Astrocyte (in vitro differentiated cells and primary cell): ENCODE data around the gene ATXN1. TPM values are rescaled to one million over a fixed set of nuclear protein-coding genes. Genes with fewer than 3 reads are reported as not detected.

Experiments used
- DNase-seq: peaks from one replicate; pipeline ENCODE4 v3.0.0-alpha.2; 2010; ENCODE audit warnings: low read depth
- FAIRE-seq: peaks from 2 replicates; lab custom pipeline; 2011; peaks lifted over from hg19 to GRCh38; lab: Jason Lieb, UNC
- H2AFZ ChIP-seq: 2 replicates; pipeline ENCODE4 v1.6.0; 2012; ENCODE audit warnings: low read depth, low read length, inconsistent platforms
- H3K27ac ChIP-seq: 2 replicates; pipeline ENCODE4 v1.5.1; 2011; ENCODE audit warnings: low read depth, low read length, inconsistent platforms
- H3K27me3 ChIP-seq: 2 replicates; pipeline ENCODE4 v1.6.0; 2011; ENCODE audit warnings: low read length, inconsistent platforms; ENCODE audit not compliant: insufficient read depth
- H3K36me3 ChIP-seq: 2 replicates; pipeline ENCODE4 v1.5.1; 2011; ENCODE audit warnings: low read length, inconsistent platforms; ENCODE audit not compliant: insufficient read depth
- H3K4me1 ChIP-seq: 2 replicates; pipeline ENCODE4 v1.5.1; 2011; ENCODE audit warnings: low read length, inconsistent platforms; ENCODE audit not compliant: insufficient read depth
- H3K4me2 ChIP-seq: 2 replicates; pipeline ENCODE4 v1.6.0; 2012; ENCODE audit warnings: low read length, inconsistent platforms
- H3K4me3 ChIP-seq: 2 replicates; pipeline ENCODE4 v1.5.1; 2011; ENCODE audit warnings: low read depth, mild to moderate bottlenecking, low read length, inconsistent platforms; ENCODE audit not compliant: insufficient read depth
- H3K79me2 ChIP-seq: 2 replicates; pipeline ENCODE4 v1.6.0; 2012; ENCODE audit warnings: mild to moderate bottlenecking, low read length, inconsistent platforms; ENCODE audit not compliant: insufficient read depth
- H3K9ac ChIP-seq: 2 replicates; pipeline ENCODE4 v1.6.0; 2012; ENCODE audit warnings: mild to moderate bottlenecking, low read length, inconsistent platforms
- H3K9me3 ChIP-seq: 2 replicates; pipeline ENCODE4 v1.5.1; 2012; ENCODE audit warnings: low read depth, mild to moderate bottlenecking, low read length, inconsistent platforms; ENCODE audit not compliant: insufficient read depth
- H4K20me1 ChIP-seq: 2 replicates; pipeline ENCODE4 v1.6.0; 2012; ENCODE audit warnings: low read length, inconsistent platforms; ENCODE audit not compliant: insufficient read depth
- H3K27ac Mint-ChIP-seq: one replicate; pipeline ENCODE4 v1.8.0; 2021; ENCODE audit warnings: mild to moderate bottlenecking, mixed read lengths; ENCODE audit not compliant: unreplicated experiment
- H3K27me3 Mint-ChIP-seq: one replicate; pipeline ENCODE4 v1.8.0; 2021; ENCODE audit warnings: low read depth, mixed read lengths; ENCODE audit not compliant: unreplicated experiment
- H3K36me3 Mint-ChIP-seq: one replicate; pipeline ENCODE4 v1.8.0; 2021; ENCODE audit warnings: low read depth, mixed read lengths; ENCODE audit not compliant: unreplicated experiment
- H3K4me1 Mint-ChIP-seq: one replicate; pipeline ENCODE4 v1.8.0; 2021; ENCODE audit warnings: low read depth, mixed read lengths; ENCODE audit not compliant: unreplicated experiment
- H3K4me3 Mint-ChIP-seq: one replicate; pipeline ENCODE4 v1.8.0; 2021; ENCODE audit warnings: mild to moderate bottlenecking, moderate library complexity, mixed read lengths; ENCODE audit not compliant: unreplicated experiment
- H3K9me3 Mint-ChIP-seq: one replicate; pipeline ENCODE4 v1.8.0; 2021; ENCODE audit warnings: mild to moderate bottlenecking, mixed read lengths; ENCODE audit not compliant: unreplicated experiment
- EZH2 ChIP-seq: IDR thresholded peaks from 2 replicates; pipeline ENCODE4 v1.6.1; 2012; ENCODE audit warnings: mild to moderate bottlenecking, low read length, inconsistent platforms; ENCODE audit not compliant: insufficient read depth
- total RNA-seq: library from RNA; stranded (reverse); gene quantifications from 2 replicates; pipeline ENCODE4 v1.2.1, GENCODE V29; 2021
- TF ChIP-seq, protein P1 (sequence below): IDR thresholded peaks from 2 replicates; pipeline ENCODE4 v1.5.1; 2011; ENCODE audit warnings: low read depth, mild to moderate bottlenecking, inconsistent platforms, low read length, moderate library complexity; ENCODE audit not compliant: insufficient read depth

ATXN1 gene
- total RNA-seq, 1 donor from 2014 or later = 70.9 TPM

DNA sequence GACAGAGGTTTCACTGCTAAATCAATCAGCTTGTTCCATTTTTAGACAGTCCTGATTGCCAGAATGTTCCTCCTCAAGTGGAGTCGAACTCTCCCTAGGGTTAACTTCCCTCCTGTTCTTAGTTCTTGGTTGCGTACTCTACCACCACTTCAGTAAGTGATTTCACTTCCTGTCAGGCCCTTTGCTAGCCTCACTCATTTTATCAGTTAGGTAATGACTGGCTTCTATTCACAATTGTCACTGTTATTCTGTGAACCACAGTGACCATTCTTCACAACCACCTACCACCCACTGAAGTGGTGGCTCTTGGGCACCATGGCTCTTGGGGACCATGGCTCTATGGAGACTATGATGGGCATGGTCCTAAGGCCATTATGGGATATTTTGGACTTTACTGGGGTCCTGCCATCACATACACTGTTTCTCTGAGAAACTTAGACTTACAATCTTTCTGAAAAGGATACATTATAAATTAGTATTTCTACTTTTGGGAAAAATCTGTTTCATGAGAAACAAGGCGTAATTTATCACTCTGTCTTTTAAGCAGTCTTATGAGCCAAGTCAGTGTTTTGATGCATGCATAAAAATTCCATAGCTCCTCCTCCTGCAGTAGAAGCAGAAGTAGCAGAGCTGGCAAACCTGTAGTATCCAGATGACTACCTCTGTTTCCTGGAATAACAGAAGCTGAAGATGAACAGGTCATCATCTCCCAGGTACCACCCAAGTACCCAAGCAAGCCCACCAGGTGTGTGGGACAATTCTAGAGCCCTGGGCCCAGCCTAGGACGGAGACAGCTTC, 66.3 kb downstream of the ATXN1 start:
- H3K36me3 Mint-ChIP-seq = peaks cover 7% of the 10 kb centered on the region
- Histone ChIP-seq H3K9me3 (no peaks in the 10 kb centered on the region), H3K79me2 (peaks cover 86% of the 10 kb centered on the region), H3K9ac (no peak overlapping the region), H3K36me3 (no peaks in the 10 kb centered on the region), H3K4me1 (peaks cover 34% of the 10 kb centered on the region), H3K27ac (no peak overlapping the region), H3K27me3 (no peaks in the 10 kb centered on the region), H4K20me1 (peaks cover 6% of the 10 kb centered on the region), H3K4me2 (no peak overlapping the region), H2AFZ (no peak overlapping the region), H3K4me3 (no peak overlapping the region)
- no peaks in the 10 kb centered on the region for H3K27me3 Mint-ChIP-seq
- TF ChIP-seq EZH2 = no peak
- TF ChIP-seq, protein P1, sequence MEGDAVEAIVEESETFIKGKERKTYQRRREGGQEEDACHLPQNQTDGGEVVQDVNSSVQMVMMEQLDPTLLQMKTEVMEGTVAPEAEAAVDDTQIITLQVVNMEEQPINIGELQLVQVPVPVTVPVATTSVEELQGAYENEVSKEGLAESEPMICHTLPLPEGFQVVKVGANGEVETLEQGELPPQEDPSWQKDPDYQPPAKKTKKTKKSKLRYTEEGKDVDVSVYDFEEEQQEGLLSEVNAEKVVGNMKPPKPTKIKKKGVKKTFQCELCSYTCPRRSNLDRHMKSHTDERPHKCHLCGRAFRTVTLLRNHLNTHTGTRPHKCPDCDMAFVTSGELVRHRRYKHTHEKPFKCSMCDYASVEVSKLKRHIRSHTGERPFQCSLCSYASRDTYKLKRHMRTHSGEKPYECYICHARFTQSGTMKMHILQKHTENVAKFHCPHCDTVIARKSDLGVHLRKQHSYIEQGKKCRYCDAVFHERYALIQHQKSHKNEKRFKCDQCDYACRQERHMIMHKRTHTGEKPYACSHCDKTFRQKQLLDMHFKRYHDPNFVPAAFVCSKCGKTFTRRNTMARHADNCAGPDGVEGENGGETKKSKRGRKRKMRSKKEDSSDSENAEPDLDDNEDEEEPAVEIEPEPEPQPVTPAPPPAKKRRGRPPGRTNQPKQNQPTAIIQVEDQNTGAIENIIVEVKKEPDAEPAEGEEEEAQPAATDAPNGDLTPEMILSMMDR = no peak
- H3K27ac Mint-ChIP-seq = no peak overlapping the region
- DNase-seq = no peak
- peaks cover 2% of the 10 kb centered on the region for H3K9me3 Mint-ChIP-seq
- no peak for FAIRE-seq
- no peak overlapping the region for H3K4me3 Mint-ChIP-seq
- peaks cover 39% of the 10 kb centered on the region for H3K4me1 Mint-ChIP-seq

DNA sequence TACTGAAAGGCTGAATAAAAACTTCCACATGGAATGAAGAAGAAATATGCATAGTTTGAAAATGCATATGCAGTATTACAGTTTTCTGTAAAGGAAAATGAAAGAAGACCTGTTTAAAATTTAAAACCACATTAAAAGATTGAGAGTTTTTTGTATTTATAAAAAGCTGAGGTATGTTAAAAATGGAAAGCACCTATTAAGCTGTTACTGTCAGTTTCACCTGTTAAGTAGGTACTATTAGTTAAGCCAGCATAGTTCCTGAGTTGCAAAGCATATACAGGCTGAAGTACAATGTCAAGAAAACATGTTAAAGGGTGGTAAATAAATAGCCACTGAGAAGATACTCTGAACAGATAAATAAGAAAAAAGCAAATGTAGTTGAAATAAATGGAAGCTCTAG, 69.9 kb downstream of the ATXN1 start:
- peaks cover 2% of the 10 kb centered on the region for H3K9me3 Mint-ChIP-seq
- H3K27me3 ChIP-seq = no peaks in the 10 kb centered on the region
- peaks cover 76% of the 10 kb centered on the region for H3K79me2 ChIP-seq
- FAIRE-seq (no peak), DNase-seq (no peak)
- no peak overlapping the region for H3K27ac ChIP-seq
- H3K4me1 Mint-ChIP-seq = peaks cover 37% of the 10 kb centered on the region
- H3K4me3 ChIP-seq = no peak overlapping the region
- H3K9ac ChIP-seq = no peak overlapping the region
- H3K9me3 ChIP-seq = no peaks in the 10 kb centered on the region
- H3K27me3 Mint-ChIP-seq = no peaks in the 10 kb centered on the region
- H3K27ac Mint-ChIP-seq = peak overlapping the region; percentile 26
- TF ChIP-seq, protein P1 = no peak
- no peak for TF ChIP-seq EZH2
- H4K20me1 ChIP-seq = no peaks in the 10 kb centered on the region
- no peak overlapping the region for H2AFZ ChIP-seq
- peaks cover 7% of the 10 kb centered on the region for H3K36me3 Mint-ChIP-seq
- no peak overlapping the region for H3K4me2 ChIP-seq
- H3K4me1 ChIP-seq = peaks cover 14% of the 10 kb centered on the region
- H3K36me3 ChIP-seq = no peaks in the 10 kb centered on the region
- H3K4me3 Mint-ChIP-seq = no peak overlapping the region

DNA sequence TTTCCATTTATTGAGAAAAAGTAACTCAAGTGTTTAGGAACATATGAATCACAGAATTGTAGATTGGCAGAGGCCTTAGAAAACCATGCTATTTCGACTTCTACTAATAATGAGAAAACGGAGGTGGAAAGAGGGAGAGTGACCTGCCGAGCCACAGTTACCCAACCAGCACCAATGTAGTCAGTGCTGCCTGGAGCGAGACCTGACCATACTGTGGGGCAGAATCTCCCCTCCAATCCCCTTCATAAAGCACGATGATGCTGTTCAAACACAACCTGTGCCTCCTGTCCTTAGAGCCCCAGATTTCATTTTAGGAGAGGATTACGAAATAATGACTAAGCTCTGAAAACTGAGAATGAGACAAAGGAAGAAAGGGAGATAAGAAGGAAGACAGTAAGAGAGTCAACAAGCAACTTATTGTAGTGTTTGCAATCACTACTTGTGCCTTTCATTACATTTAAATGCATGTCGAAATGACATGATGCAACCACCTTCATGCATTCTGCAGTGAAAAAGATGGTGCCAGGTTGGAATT, 70.6 kb downstream of the ATXN1 start:
- Histone ChIP-seq H3K9ac (no peak overlapping the region), H3K36me3 (no peaks in the 10 kb centered on the region), H3K27ac (no peak overlapping the region), H4K20me1 (no peaks in the 10 kb centered on the region), H2AFZ (no peak overlapping the region), H3K4me2 (no peak overlapping the region), H3K27me3 (no peaks in the 10 kb centered on the region), H3K4me3 (no peak overlapping the region), H3K4me1 (peaks cover 14% of the 10 kb centered on the region), H3K79me2 (peaks cover 77% of the 10 kb centered on the region), H3K9me3 (no peaks in the 10 kb centered on the region)
- FAIRE-seq (no peak), DNase-seq (peak; percentile 68)
- H3K4me1 Mint-ChIP-seq = peaks cover 42% of the 10 kb centered on the region
- no peak overlapping the region for H3K4me3 Mint-ChIP-seq
- H3K27me3 Mint-ChIP-seq = no peaks in the 10 kb centered on the region
- H3K36me3 Mint-ChIP-seq = peaks cover 7% of the 10 kb centered on the region
- no peak for TF ChIP-seq EZH2
- TF ChIP-seq, protein P1 = no peak
- H3K27ac Mint-ChIP-seq = peak overlapping the region; percentile 59
- peaks cover 2% of the 10 kb centered on the region for H3K9me3 Mint-ChIP-seq
